Panc1 (cell line): ENCODE results near the gene JAML. TPM values are rescaled to one million over a fixed set of nuclear protein-coding genes. Genes with fewer than 3 reads are reported as not detected.

Source experiments
- ATAC-seq: fragments of 200-7000 bp; cut with Tn5 transposase; 2 replicates; pipeline ENCODE4 v1.9.1; 2020; ENCODE audit warnings: mild to moderate bottlenecking, moderate library complexity
- BruUV-seq: library from RNA; stranded (reverse); fragments of 400-500 nt; replicated peaks from 2 replicates; lab custom pipeline; 2021; lab: Mats Ljungman, UMichigan
- CTCF ChIA-PET: fragments of 300-600 bp; sonication (Branson Sonifier 250); formaldehyde crosslinking; loops from one replicate; lab custom pipeline; 2022; ENCODE audit warnings: antibody characterized with exemption; lab: Charles Lee
- POLR2A ChIA-PET: fragments of 300-600 bp; sonication (Branson Sonifier 250); formaldehyde crosslinking; loops from one replicate; lab custom pipeline; 2022; ENCODE audit warnings: antibody characterized with exemption; lab: Charles Lee
- DNase-seq: peaks from one replicate; pipeline ENCODE4 v3.0.0-alpha.2; 2010; ENCODE audit warnings: low read depth, low spot score
- H3K27ac ChIP-seq: 2 replicates; pipeline ENCODE4 v1.5.1; 2011; ENCODE audit warnings: mild to moderate bottlenecking, low read length, inconsistent platforms
- H3K27me3 ChIP-seq: fragments of 200-500 bp; sonication (Bioruptor generic); 2 replicates; pipeline ENCODE4 v1.6.0; 2014; ENCODE audit warnings: low read length, inconsistent platforms; ENCODE audit not compliant: control insufficient read depth, insufficient read depth
- H3K36me3 ChIP-seq: fragments of 200-500 bp; sonication (Bioruptor generic); 2 replicates; pipeline ENCODE4 v1.5.1; 2014; ENCODE audit warnings: inconsistent platforms, mild to moderate bottlenecking, low read length, moderate library complexity; ENCODE audit not compliant: control insufficient read depth, insufficient read depth
- H3K4me1 ChIP-seq: 2 replicates; pipeline ENCODE4 v1.5.1; 2011; ENCODE audit warnings: inconsistent platforms, mild to moderate bottlenecking, low read length, moderate library complexity; ENCODE audit not compliant: control insufficient read depth, insufficient read depth
- H3K4me3 ChIP-seq, 2 experiments: 2 replicates each; pipeline ENCODE4 v1.5.1; 2011 to 2012; ENCODE audit warnings: low read depth in 2 of 2, low read length in 2 of 2, mild to moderate bottlenecking in 2 of 2, inconsistent platforms in 1 of 2, moderate library complexity in 1 of 2
- H3K9me3 ChIP-seq: fragments of 200-500 bp; sonication (Bioruptor generic); 2 replicates; pipeline ENCODE4 v1.5.1; 2014; ENCODE audit warnings: low read depth, mild to moderate bottlenecking, inconsistent platforms, low read length, moderate library complexity; ENCODE audit not compliant: control insufficient read depth, insufficient read depth
- POLR2AphosphoS5 ChIP-seq: IDR thresholded peaks from 2 replicates; pipeline ENCODE4 v1.6.1; 2012; ENCODE audit warnings: mild to moderate bottlenecking, low read depth, low read length, moderate library complexity
- SIN3A ChIP-seq: IDR thresholded peaks from 2 replicates; pipeline ENCODE4 v1.6.1; 2012; ENCODE audit warnings: low read depth, mild to moderate bottlenecking, low read length, moderate library complexity, borderline replicate concordance; ENCODE audit not compliant: insufficient read depth
- TCF7L2 ChIP-seq: IDR thresholded peaks from 2 replicates; pipeline ENCODE4 v1.6.1; 2011; ENCODE audit warnings: mild to moderate bottlenecking, low read depth, low read length, inconsistent platforms
- in situ Hi-C: cut with HindIII; loops from 2 replicates; pipeline ENCODE4 v1.10.0; 2016; ENCODE audit warnings: low sequenced_read_pairs, low pct_unique_long_range_greater_than_20kb
- intact Hi-C: fragments of 100-400 bp; cut with micrococcal nuclease; formaldehyde crosslinking; loops from one replicate; pipeline ENCODE4 v1.10.0; 2022; ENCODE audit not compliant: unreplicated experiment
- total RNA-seq: library from RNA; stranded (reverse); gene quantifications from one replicate; pipeline ENCODE4 v1.2.1, GENCODE V29; 2021; ENCODE audit not compliant: unreplicated experiment
- TF ChIP-seq, protein P1 (sequence below), 2 experiments: IDR thresholded peaks; 2 replicates each; pipeline ENCODE4 v1.6.1; 2011 to 2012; ENCODE audit warnings: low read depth in 2 of 2, control low read depth in 1 of 2, low read length in 1 of 2, mild to moderate bottlenecking in 1 of 2, moderate library complexity in 1 of 2; ENCODE audit not compliant: insufficient read depth in 1 of 2
- TF ChIP-seq, protein P2 (sequence below): fragments of 450-650 bp; IDR thresholded peaks from 2 replicates; pipeline ENCODE4 v1.5.1; 2017; ENCODE audit warnings: mild to moderate bottlenecking

JAML gene
- total RNA-seq, 1 experiment from 2014 or later = 0.39 TPM

DNA sequence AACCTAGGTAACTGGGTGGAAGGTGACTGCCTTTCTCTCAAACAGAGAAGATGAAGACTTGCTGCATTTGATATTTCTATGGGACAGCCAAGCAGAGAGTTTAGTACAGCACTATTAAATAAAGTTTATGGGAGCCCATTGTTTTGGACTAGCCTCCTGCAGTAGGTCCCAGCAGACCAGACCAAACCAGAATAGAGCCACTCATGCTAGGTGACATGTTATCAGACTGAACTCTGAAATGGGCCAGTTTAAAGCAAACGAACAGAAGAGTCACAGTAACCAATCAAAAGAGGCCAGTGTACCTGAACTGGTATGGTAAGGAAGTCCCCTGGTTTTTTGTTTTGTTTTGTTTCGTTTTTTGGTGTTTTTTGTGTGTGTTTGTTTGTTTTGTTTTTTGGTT lies 47.2 kb upstream of the JAML start:
- Histone ChIP-seq H3K9me3 (no peaks in the 10 kb centered on the region), H3K4me3 (no peak overlapping the region), H3K27me3 (peaks cover 4% of the 10 kb centered on the region; the same call in 1 of the 2 replicates), H3K36me3 (no peaks in the 10 kb centered on the region), H3K4me1 (no peaks in the 10 kb centered on the region), H3K27ac (no peak overlapping the region)
- no peak for ATAC-seq
- no TSS peak for BruUV-seq
- intact Hi-C loops = no loop called here
- POLR2A ChIA-PET = no interaction called here
- CTCF ChIA-PET = no interaction called here
- TF ChIP-seq, protein P1, sequence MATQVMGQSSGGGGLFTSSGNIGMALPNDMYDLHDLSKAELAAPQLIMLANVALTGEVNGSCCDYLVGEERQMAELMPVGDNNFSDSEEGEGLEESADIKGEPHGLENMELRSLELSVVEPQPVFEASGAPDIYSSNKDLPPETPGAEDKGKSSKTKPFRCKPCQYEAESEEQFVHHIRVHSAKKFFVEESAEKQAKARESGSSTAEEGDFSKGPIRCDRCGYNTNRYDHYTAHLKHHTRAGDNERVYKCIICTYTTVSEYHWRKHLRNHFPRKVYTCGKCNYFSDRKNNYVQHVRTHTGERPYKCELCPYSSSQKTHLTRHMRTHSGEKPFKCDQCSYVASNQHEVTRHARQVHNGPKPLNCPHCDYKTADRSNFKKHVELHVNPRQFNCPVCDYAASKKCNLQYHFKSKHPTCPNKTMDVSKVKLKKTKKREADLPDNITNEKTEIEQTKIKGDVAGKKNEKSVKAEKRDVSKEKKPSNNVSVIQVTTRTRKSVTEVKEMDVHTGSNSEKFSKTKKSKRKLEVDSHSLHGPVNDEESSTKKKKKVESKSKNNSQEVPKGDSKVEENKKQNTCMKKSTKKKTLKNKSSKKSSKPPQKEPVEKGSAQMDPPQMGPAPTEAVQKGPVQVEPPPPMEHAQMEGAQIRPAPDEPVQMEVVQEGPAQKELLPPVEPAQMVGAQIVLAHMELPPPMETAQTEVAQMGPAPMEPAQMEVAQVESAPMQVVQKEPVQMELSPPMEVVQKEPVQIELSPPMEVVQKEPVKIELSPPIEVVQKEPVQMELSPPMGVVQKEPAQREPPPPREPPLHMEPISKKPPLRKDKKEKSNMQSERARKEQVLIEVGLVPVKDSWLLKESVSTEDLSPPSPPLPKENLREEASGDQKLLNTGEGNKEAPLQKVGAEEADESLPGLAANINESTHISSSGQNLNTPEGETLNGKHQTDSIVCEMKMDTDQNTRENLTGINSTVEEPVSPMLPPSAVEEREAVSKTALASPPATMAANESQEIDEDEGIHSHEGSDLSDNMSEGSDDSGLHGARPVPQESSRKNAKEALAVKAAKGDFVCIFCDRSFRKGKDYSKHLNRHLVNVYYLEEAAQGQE (IDR thresholded peaks at IDR 0.05; ENCODE audit: insufficient read depth in 1 of 2, low read depth in 2 of 2, low read length in 1 of 2) = no peak
- TF ChIP-seq POLR2AphosphoS5 (no peak), TCF7L2 (no peak), SIN3A (no peak)
- TF ChIP-seq, protein P2, sequence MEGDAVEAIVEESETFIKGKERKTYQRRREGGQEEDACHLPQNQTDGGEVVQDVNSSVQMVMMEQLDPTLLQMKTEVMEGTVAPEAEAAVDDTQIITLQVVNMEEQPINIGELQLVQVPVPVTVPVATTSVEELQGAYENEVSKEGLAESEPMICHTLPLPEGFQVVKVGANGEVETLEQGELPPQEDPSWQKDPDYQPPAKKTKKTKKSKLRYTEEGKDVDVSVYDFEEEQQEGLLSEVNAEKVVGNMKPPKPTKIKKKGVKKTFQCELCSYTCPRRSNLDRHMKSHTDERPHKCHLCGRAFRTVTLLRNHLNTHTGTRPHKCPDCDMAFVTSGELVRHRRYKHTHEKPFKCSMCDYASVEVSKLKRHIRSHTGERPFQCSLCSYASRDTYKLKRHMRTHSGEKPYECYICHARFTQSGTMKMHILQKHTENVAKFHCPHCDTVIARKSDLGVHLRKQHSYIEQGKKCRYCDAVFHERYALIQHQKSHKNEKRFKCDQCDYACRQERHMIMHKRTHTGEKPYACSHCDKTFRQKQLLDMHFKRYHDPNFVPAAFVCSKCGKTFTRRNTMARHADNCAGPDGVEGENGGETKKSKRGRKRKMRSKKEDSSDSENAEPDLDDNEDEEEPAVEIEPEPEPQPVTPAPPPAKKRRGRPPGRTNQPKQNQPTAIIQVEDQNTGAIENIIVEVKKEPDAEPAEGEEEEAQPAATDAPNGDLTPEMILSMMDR = no peak
- DNase-seq = no peak
- in situ Hi-C loops = no loop called here

DNA sequence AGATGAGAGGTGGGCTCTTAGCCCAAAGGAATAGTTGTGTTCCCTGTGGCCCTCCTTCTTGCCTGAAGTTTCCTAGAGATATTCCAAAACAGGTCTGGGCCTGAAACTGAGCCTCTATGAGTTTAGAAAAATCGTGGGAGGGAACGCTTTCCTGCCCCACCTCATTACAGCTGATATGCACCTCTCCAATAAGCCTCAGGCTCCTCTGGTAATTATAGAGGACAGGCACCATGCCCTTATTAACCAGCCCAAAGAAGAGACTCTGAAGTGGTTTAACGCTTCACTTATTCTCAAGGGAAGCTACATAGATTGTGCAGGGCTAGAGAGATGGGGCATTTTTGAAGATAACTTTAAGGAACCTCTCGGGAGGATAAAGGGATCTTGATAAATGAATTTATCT lies 42.7 kb upstream of the JAML start:
- no TSS peak for BruUV-seq

More for the DNA sequence above, 42.7 kb upstream of the JAML start:
- DNase-seq = no peak
- H3K4me3 ChIP-seq = no peak overlapping the region
- ATAC-seq = no peak
- H3K27ac ChIP-seq = no peak overlapping the region
- intact Hi-C loops (no loop called here), in situ Hi-C loops (no loop called here)
- peaks cover 16% of the 10 kb centered on the region for H3K27me3 ChIP-seq
- no peaks in the 10 kb centered on the region; the same call in 1 of the 2 replicates for H3K36me3 ChIP-seq
- H3K9me3 ChIP-seq = no peaks in the 10 kb centered on the region
- ChIA-PET POLR2A (no interaction called here), CTCF (interaction anchor here (0.6 kb wide), 1 partner anchor 163 kb away, joined by 3 read pairs; no protein-coding TSS in a partner anchor)
- H3K4me1 ChIP-seq = peaks cover 8% of the 10 kb centered on the region; the same call in 1 of the 2 replicates
- TF ChIP-seq, protein P2 = no peak
- TF ChIP-seq POLR2AphosphoS5 = no peak
- TF ChIP-seq, protein P1 (IDR thresholded peaks at IDR 0.05; ENCODE audit: insufficient read depth in 1 of 2, low read depth in 2 of 2, low read length in 1 of 2) = no peak
- no peak for TF ChIP-seq TCF7L2
- no peak for TF ChIP-seq SIN3A
